RCC 7860 (cell line): Measurements from ENCODE around the gene CPM.
"Not testable (repeated sequence)": the region's sequence is repeated elsewhere in the genome, so short reads cannot be mapped to it uniquely, and the experiment has no call there.

ENCODE experiments used
- DNase-seq: peaks from one replicate; pipeline ENCODE4 v3.0.0-alpha.2; 2015; ENCODE audit warnings: low spot score
- FAIRE-seq: peaks from 2 replicates; lab custom pipeline; 2012; peaks lifted over from hg19 to GRCh38; lab: Jason Lieb, UNC

The CPM gene

DNA sequence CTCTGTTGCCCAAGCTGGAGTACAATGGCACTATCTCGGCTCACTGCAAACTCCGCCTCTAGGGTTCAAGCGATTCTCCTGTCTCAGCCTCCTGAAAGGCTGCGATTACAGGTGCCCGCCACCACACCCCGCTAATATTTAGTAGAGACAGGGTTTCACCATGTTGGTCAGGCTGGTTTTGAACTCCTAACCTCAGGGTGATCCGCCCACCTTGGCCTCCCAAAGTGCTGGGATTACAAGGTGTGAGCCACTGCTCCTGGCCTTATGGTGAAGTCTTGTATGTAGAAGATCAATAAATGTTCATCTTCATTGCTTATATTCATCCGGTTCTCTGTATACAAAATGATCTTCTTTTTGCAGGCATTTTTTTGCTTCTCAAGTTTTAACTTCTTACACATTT, 77.2 kb downstream of the CPM start:
- DNase-seq (no peak), FAIRE-seq (no peak)

- no peak for FAIRE-seq
- no peak for DNase-seq
Observed at GRCh38 chr12:68855111-68855510, 77.9 kb downstream of the CPM start.

DNA sequence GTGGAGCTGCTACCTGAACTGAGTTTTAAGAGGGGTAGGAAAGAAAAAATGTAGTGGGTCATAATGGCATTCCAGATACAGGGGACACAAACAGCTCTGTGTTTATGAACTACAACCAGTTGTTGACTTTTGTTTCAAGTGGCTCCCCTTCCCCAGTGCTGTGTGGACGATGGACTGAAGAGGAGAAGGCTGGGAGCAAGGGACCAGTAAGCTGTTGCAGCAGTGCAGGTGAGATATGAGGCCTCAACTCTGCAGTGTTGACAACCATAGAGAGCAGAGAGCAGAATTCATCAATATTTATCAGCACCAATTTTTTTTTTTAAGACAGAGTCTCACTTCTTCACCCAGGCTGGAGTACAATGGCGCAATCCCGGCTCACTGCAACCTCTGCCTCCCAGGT, 78.4 kb downstream of the CPM start:
- FAIRE-seq = no peak
- DNase-seq = no peak

- FAIRE-seq = no peak
- DNase-seq = no peak
Observed at GRCh38 chr12:68854078-68854468, 78.9 kb downstream of the CPM start.

GRCh38 chr12:68853396-68854077, 79.4 kb downstream of the CPM start:
- DNase-seq (no peak), FAIRE-seq (no peak)

DNA sequence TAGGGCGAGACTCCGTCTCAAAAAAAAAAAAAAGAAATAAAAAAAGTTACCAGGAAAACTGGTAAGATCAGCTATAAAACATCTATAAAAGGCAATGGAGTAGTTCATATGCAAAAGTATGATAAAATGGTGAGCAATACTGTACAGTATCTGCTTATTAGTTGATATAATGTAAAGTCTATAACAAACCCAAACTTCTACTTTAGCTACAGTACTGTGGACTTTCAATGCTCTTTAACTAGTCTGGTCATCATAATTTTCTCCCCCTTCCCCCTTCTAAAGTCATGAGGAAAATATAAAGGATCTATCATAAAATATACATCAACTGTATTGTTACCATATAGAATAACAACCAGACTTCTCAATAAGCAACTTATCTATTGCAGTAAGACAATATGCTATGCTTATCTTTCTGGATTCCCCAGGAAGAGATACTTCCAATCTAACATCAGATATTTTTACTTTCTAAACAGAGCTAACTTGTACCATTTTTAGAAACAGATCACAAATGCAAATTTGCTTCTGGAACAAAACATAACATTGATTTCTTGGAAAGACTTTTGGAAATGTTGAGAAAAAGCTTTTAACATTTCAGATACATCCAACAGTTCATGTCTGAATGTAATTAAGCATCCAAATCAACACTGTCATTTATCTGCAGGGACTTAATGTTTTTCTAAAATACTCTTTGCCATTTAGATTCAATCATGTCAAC, 81.2 kb downstream of the CPM start:
- DNase-seq (no peak), FAIRE-seq (no peak)

DNA sequence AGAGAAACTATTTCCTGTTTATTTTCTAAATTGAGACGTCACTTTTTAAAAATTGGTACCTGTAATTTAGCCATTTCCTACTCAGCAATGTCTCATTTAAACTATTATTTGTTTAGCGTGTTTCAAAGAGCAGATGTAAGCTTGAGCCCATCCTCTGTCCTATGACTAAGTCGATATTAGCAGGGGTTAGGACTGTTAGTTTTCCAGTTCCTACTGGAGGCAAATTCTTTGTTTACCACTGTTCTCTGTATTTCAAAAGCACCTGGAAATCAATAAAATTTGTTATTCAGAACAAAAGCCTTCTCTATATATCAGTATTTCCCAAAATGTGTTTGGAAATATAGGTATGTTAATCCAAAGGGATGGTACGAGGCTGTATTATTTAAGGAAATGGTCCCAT, 82.6 kb downstream of the CPM start:
- FAIRE-seq = no peak
- DNase-seq = no peak

DNA sequence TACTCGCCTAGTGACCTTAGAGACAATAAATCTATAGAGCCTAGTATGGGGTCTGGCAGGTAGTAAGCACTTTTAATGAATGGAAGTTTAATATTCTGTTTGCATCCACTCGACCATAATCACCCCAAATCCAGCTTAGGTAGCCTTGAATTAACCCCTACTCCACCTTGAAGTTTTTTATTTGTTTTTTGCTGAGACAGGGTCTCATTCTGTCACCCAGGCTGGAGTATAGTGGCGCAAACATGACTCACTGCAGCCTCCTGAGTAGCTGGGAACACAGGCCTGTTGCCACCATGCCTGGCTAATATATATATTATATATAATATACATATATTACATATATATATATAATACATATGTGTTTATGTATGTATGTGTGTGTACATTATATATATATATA, 86.2 kb downstream of the CPM start:
- no peak for FAIRE-seq

GRCh38 chr12:68844788-68845695, 87.9 kb downstream of the CPM start:
- DNase-seq (no peak), FAIRE-seq (no peak)

More for the DNA sequence above, 86.2 kb downstream of the CPM start:
- no peak for DNase-seq

GRCh38 chr12:68844318-68844745, 88.6 kb downstream of the CPM start:
- no peak for FAIRE-seq
- DNase-seq = no peak

GRCh38 chr12:68842784-68843567, 90.0 kb downstream of the CPM start:
- no peak for DNase-seq
- no peak for FAIRE-seq

DNA sequence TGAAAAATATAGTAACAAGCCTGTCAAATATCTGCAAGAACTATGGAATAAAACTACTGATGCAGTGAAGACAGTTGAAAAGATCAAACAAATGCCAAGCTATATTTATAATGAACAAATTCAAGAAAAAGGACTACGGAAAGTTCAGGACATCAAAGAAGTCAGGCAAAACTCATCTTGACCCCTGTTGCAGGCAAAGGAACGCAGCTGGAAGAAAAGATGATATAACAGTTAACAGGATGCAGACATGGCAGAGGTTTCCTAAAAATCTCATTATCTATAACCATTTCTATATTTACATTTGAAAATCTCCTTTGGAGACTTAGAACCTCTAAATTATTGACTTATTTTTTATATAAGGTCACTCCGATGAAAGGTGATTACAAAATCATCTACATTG, 90.8 kb downstream of the CPM start:
- no peak for FAIRE-seq
- DNase-seq = no peak

- DNase-seq (no peak), FAIRE-seq (no peak)
Observed at GRCh38 chr12:68841717-68842116, 91.3 kb downstream of the CPM start.

DNA sequence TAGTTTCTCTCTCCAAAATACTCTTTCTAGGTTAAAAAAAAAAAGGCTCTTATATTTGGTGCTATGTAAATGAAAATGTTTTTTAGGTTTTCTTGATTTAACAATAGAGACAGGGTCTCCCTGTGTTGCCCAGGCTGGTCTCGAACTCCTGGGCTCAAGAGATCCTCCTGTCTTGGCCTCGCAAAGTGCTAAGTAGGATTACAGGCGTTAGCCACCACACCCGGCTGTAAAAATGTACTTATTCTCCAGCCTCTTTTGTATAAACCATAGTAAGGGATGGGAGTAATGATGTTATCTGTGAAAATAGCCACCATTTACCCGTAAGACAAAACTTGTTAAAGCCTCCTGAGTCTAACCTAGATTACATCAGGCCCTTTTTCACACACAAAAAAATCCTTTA, 91.8 kb downstream of the CPM start:
- FAIRE-seq, DNase-seq: not testable (repeated sequence)

DNA sequence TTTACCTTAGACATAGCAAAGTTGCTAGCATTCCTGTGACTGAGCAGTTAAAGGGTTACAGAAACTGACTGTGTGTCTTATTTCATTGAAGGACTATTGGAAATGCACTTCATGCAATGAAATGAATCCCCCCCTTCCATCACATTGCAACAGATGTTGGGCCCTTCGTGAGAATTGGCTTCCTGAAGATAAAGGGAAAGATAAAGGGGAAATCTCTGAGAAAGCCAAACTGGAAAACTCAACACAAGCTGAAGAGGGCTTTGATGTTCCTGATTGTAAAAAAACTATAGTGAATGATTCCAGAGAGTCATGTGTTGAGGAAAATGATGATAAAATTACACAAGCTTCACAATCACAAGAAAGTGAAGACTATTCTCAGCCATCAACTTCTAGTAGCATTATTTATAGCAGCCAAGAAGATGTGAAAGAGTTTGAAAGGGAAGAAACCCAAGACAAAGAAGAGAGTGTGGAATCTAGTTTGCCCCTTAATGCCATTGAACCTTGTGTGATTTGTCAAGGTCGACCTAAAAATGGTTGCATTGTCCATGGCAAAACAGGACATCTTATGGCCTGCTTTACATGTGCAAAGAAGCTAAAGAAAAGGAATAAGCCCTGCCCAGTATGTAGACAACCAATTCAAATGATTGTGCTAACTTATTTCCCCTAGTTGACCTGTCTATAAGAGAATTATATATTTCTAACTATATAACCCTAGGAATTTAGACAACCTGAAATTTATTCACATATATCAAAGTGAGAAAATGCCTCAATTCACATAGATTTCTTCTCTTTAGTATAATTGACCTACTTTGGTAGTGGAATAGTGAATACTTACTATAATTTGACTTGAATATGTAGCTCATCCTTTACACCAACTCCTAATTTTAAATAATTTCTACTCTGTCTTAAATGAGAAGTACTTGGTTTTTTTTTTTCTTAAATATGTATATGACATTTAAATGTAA, 93.5 kb downstream of the CPM start:
- no peak for FAIRE-seq

GRCh38 chr12:68838046-68838886, 94.7 kb downstream of the CPM start:
- FAIRE-seq (no peak), DNase-seq (no peak)

More for the DNA sequence above, 93.5 kb downstream of the CPM start:
- no peak for DNase-seq

- FAIRE-seq = no peak
- no peak for DNase-seq
Observed at GRCh38 chr12:68837215-68837614, 95.8 kb downstream of the CPM start.

DNA sequence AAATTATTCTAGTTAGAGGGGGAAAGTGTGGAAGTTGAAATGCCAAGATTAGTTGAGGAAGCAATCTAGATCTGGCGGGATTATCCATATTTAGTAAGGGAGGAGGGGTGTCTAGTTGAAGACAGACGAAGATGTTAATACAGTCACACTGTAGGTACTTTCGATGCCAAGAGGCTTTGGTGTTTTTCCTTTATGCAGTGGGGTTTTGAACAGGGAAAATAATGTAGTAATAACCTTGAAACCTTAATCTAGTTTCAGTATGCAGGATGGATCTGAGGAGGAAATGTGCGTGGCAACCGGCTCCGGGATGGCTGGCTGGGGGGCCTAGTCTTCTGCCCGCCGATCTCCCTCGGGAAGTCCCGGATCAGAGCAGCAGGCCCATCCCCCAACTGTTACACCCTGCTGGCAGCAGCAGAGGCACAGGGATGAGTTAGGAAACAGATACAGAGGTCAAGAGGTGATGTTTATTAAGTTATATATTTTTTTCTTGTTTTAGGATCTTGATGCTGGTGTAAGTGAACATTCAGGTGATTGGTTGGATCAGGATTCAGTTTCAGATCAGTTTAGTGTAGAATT, 97.5 kb downstream of the CPM start:
- DNase-seq = no peak

More for the DNA sequence above, 97.5 kb downstream of the CPM start:
- no peak for FAIRE-seq
